Hippocampal formation (tissue), 2 donors: ENCODE results near the gene EOLA2.
"Not testable (repeated sequence)": the region's sequence is repeated elsewhere in the genome, so short reads cannot be mapped to it uniquely, and the experiment has no call there.

Source experiments
- DNase-seq, 2 donors: peaks; one replicate each; lab custom pipeline; 2025; lab: John Stamatoyannopoulos, UW

The EOLA2 gene

DNA sequence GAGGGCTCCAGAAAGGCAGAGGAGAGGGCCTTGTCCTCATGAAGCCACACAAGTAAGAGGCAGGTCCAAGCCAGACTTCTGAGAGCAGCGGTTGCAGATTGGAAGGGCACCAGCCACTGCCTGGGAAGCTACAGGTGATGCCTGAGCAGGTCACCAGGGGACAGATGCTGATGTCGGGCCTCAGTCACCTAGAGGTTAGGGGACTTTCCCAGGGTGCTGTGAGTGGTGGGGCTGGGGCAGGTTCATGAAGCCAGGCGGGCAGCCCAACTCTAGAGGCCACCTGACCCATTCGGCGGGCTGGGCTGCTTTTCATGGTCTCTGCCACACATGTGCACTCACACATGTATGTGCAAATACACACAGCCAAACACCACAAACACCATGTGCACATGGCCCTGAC is 5.3 kb downstream of the EOLA2 start:
- DNase-seq: not testable (repeated sequence)

- DNase-seq: not testable (repeated sequence)
Measured at GRCh38 chrX:149932150-149932549, 6.1 kb downstream of the EOLA2 start.

DNA sequence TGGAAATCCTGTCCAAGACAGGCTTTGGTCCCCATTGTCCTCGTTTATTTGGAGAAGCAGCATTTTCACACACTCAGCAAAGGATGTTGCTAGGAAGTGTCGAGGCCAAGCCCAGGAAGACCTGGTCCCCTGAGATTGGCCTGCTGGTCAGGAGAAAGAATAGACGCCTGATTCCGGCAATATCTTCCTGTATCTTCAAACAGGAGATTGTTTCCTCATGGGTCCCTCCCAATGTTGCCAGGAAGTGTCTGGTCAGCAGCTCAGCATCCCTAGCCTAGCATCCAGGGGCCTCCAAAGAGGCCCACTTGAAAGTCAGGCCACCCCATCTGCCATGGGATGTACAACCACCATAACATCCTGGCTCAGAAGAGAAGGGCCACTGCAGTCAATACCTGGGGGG is 6.9 kb downstream of the EOLA2 start:
- not testable (repeated sequence) for DNase-seq

GRCh38 chrX:149929400-149929799 is 8.9 kb downstream of the EOLA2 start, which contains the start of gene HSFX4:
HSFX4 (plus strand) TSS chrX:149929573; CDS start chrX:149929645, 72 bp downstream.
- not testable (repeated sequence) for DNase-seq

DNA sequence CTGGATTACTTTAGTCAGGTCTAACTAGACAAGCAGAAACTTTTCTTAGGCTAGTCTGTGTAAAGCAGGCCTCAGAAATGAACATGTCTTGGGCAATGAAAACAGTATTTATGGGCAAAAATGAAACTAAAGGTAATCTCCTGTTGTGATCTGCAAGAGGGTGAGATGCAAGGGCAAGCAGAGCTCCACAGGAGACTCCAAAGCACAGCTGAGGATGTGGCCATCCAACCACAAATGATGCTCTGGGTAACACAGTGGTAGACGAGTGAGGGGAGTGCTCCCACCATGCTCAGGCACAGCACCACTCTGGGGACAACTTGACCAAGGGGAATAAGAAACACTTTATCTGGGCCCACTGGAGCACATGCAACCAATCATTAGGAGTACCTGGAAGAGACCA is 9.7 kb downstream of the EOLA2 start:
- not testable (repeated sequence) for DNase-seq

- not testable (repeated sequence) for DNase-seq
Measured at GRCh38 chrX:149927964-149928258, 10.4 kb downstream of the EOLA2 start.

- DNase-seq: not testable (repeated sequence)
Measured at GRCh38 chrX:149927245-149927963, 10.9 kb downstream of the EOLA2 start.

DNA sequence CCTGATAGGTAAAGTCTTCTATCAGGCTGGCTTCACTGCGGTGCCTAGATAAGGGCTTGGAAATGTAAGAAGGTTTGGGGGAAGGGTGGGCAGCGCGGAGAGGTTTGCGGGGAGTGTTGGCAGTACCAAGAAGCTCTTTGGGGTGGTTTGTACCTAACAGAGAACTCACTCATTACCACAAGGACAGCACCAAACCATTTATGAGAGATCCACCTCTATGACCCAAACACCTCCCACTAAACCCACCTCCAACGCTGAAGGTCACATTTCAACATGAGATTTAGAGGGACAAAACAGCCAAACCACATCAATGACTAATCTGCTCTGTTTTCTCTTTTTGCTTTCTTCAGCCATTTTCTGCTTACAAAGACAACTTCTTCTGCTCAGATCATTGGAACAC is 13.9 kb downstream of the EOLA2 start:
- not testable (repeated sequence) for DNase-seq

DNA sequence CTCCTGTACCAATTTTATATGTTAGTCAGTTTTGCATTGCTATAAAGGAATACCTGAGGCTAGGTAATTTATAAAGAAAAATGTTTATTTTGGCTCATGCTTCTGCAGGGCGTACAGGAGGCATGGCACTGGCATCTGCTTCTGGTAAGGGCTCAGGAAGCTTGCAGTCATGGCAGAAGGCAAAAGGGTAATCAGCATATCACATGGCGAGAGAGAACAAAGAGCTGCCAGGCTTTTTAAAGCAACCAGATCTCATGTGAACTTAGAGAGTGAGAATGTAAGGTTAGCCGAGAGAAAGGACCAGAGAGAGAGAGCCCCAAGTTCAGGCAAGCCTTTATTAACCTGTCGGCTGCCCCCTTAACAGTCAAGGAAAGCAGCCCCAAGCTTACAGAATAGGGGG is 14.5 kb downstream of the EOLA2 start:
- DNase-seq: not testable (repeated sequence)

- DNase-seq: no peak
Measured at GRCh38 chrX:149916745-149917392, 21.4 kb downstream of the EOLA2 start.

- DNase-seq: no peak
Measured at GRCh38 chrX:149910178-149910695, 28.1 kb downstream of the EOLA2 start.

DNA sequence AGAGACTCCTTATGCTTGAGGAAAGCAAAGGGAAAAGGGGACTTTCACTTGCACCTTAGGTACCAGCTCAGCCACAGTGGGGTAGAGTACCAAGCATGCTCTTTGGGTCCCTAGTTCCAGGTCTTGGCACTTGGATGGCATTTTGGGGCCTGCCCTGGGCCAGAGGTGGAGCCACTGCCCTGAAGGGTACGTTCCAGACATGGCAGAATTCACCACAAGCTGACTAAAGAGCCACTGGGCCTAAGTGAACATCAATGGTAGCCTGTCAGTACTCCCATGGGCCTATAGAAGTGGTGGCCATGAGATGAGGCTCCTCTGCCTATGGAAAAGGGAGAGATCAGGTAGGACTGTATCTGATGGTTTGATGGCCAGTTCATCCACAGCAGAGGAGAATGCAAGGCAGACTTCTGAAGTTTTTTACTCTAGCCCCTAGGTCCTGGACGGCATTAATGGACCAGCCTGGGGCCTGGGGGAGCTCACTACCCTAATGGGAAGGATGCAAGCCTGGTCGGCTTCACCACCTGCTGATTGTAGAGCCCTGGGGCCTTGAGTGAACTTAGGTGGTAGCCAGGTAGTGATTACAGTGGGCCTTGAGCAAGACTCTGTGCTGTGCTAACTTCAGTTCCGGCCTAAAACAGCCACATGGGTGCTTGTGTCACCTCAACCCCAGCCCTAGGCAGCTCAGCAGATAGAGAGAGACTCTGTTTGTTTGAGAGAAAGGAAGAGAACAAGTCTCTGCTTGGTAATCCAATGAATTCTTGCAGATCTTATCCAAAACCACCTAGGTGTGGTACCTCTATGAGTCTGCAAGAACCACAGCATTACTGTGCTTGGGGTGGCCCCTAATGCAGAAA is 28.7 kb downstream of the EOLA2 start:
- DNase-seq: no peak

DNA sequence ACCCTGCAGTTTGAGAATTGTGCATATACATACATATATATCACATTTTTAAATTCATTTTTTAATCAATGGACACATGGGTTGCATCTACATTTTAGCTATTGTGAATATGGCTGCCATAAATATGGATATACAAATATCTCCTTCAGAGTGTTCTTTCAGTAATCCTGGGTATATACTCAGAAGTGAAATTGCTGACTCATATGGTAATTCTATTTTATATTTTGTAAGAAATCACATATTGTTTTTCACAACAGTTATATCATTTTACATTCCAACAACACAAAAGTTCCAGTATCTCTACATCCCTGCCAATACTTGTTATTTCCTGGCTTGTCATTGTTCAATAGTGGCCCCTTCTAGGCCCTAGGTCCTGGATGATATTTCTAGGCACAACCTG is 29.6 kb downstream of the EOLA2 start:
- DNase-seq: no peak

GRCh38 chrX:149908308-149908707 is 30.0 kb downstream of the EOLA2 start:
- no peak for DNase-seq

DNA sequence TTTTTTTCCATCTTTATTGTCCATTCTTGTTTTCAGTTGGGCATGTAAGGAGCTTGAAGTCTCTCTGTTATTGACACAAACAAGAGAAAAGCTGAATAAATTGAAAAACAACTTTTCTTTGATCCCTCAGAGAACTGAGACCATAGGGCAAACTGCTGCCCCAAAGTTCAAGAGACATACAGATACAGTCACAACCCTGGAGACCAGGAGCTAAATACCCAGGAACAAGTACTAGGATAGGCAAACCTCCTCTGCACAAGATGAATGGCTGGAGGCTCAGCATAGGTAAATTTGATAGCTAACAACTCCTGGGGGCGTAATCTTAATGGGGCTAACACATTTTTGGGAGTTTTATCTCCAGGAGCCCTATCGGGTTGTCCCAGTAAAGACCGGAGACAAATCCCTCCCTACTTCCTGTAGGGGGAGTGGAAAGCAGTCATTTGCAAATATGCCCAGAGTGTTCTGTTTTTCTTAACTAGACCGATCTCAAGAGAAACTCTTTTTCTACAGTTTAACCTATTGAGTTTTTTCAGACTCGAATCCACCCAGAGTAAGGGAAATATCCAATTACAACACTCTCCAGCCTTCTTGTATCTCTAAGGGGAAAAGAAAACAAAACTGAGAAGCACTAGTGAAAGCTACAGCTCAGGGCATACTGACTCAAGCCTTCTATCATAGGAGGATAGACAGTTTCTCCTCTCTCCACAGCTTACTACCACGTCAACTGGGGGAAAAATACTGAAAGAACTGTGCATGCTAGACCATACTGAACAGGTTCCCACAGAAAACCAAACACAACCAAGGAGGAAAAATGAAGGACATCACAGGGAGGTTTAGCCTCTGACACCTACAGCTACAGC is 34.2 kb downstream of the EOLA2 start:
- no peak for DNase-seq

DNA sequence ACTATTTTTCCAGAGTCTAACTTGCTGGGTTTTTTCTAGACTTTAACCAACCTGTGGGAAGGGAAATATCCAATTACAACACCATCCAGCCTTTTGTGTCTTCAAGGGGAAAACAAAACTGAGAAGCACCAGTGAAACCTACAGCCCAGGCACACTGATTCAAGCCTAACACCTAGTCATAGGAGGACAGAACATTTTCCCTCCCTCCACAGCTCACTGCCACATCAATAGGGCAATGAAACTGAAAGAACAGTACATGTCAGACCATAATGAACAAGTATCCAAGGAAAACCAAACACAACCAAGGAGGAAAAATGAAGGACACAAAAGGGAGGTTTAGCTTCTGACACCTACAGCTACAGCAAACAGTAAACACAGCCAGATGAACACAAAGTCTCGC is 39.7 kb downstream of the EOLA2 start:
- DNase-seq: no peak

GRCh38 chrX:149890828-149891227 is 47.5 kb downstream of the EOLA2 start:
- DNase-seq: not testable (repeated sequence)
